CD4-positive, alpha-beta T cell (primary cell): ENCODE data around the gene CACHD1. TPM values are rescaled to one million over a fixed set of nuclear protein-coding genes. Genes with fewer than 3 reads are reported as not detected.
A peak's percentile ranks its signal among the peaks of the same experiment; 100 is the strongest.

Experiments used
- ATAC-seq: fragments of 200-7000 bp; cut with Tn5 transposase; one replicate; pipeline ENCODE4 v1.10.0; 2022; ENCODE audit warnings: mild to moderate bottlenecking; ENCODE audit not compliant: poor library complexity
- CTCF ChIA-PET: fragments of 350-600 bp; sonication (Branson Sonifier 250); formaldehyde crosslinking; loops from one replicate; lab custom pipeline; 2021; ENCODE audit warnings: antibody characterized with exemption, inconsistent platforms; lab: Charles Lee
- POLR2A ChIA-PET: fragments of 350-600 bp; sonication (Branson Sonifier 250); formaldehyde crosslinking; loops from one replicate; lab custom pipeline; 2021; ENCODE audit warnings: antibody characterized with exemption, inconsistent platforms; lab: Charles Lee
- DNase-seq, 14 experiments: peaks; one replicate each; pipeline ENCODE4 v3.0.0-alpha.2; 2013 to 2020; ENCODE audit warnings: mixed read lengths in 2 of 14
- H3K27ac ChIP-seq, 2 donors: one replicate each; pipeline versions ENCODE4 v1.5.1 to v1.7.0; 2013; ENCODE audit warnings: low read length in 2 of 2, low read depth in 1 of 2, mild to moderate bottlenecking in 1 of 2
- H3K27me3 ChIP-seq, 2 experiments: 1 replicate in 1 of 2; 2 replicates in 1 of 2; pipeline versions ENCODE4 v1.6.1 to v1.7.0; 2013; ENCODE audit warnings: low read length in 2 of 2, control low read depth in 1 of 2, mild to moderate bottlenecking in 1 of 2, moderate library complexity in 1 of 2; ENCODE audit not compliant: insufficient read depth in 2 of 2, control insufficient read depth in 1 of 2
- H3K36me3 ChIP-seq: one replicate; pipeline ENCODE4 v1.6.1; 2013; ENCODE audit warnings: low read length, control low read depth; ENCODE audit not compliant: insufficient read depth
- H3K4me1 ChIP-seq: one replicate; pipeline ENCODE4 v1.6.1; 2013; ENCODE audit warnings: low read length, control low read depth; ENCODE audit not compliant: insufficient read depth
- H3K4me3 ChIP-seq: one replicate; pipeline ENCODE4 v1.5.1; 2013; ENCODE audit warnings: mild to moderate bottlenecking, low read length, moderate library complexity
- H3K9me3 ChIP-seq, 2 experiments: 1 replicate in 1 of 2; 2 replicates in 1 of 2; pipeline versions ENCODE4 v1.6.1 to v1.7.0; 2013; ENCODE audit warnings: low read length in 2 of 2, mild to moderate bottlenecking in 2 of 2, control low read depth in 1 of 2, moderate library complexity in 1 of 2; ENCODE audit not compliant: control insufficient read depth in 1 of 2, insufficient read depth in 1 of 2
- H3K27ac Mint-ChIP-seq: one replicate; pipeline ENCODE4 v1.8.0; 2020; ENCODE audit warnings: mixed read lengths
- H3K27me3 Mint-ChIP-seq: one replicate; pipeline ENCODE4 v1.8.0; 2021; ENCODE audit warnings: mixed read lengths
- H3K36me3 Mint-ChIP-seq: one replicate; pipeline ENCODE4 v1.8.0; 2021; ENCODE audit warnings: low read depth, mixed read lengths
- H3K4me1 Mint-ChIP-seq: one replicate; pipeline ENCODE4 v1.8.0; 2021; ENCODE audit warnings: low read depth, mixed read lengths
- H3K4me3 Mint-ChIP-seq: one replicate; pipeline ENCODE4 v1.8.0; 2020; ENCODE audit warnings: mild to moderate bottlenecking, mixed read lengths
- H3K9me3 Mint-ChIP-seq: one replicate; pipeline ENCODE4 v1.8.0; 2020; ENCODE audit warnings: mixed read lengths
- CTCF ChIP-seq: fragments of 200-600 bp; IDR thresholded peaks from one replicate; pipeline ENCODE4 v1.8.0; 2022; ENCODE audit warnings: antibody characterized with exemption, mild to moderate bottlenecking
- intact Hi-C, 2 experiments: fragments of 100-400 bp; cut with DNase I in 1 of 2; cut with micrococcal nuclease in 1 of 2; formaldehyde crosslinking; loops; one replicate each; pipeline versions ENCODE4 v1.15.1 to v1.9.0; 2023 to 2025; cut with DNase I, micrococcal nuclease
- total RNA-seq, 174 experiments: library from RNA in 2 of 174; stranded (reverse) in 2 of 174; gene quantifications; one replicate each; pipeline ENCODE4 v1.2.3 and lab custom pipeline; 2021 to 2026

The CACHD1 gene
- total RNA-seq, 2 experiments from 2014 or later = 6.2 to 7.1 TPM

- POLR2A ChIA-PET = no interaction called here
- intact Hi-C loops = no loop called here
- CTCF ChIA-PET = interaction anchor here (1.8 kb wide), 1 partner anchor 11 kb away, joined by 5 read pairs; no protein-coding TSS in a partner anchor
Measured at GRCh38 chr1:64664299-64664698, 194.4 kb downstream of the CACHD1 start.

DNA sequence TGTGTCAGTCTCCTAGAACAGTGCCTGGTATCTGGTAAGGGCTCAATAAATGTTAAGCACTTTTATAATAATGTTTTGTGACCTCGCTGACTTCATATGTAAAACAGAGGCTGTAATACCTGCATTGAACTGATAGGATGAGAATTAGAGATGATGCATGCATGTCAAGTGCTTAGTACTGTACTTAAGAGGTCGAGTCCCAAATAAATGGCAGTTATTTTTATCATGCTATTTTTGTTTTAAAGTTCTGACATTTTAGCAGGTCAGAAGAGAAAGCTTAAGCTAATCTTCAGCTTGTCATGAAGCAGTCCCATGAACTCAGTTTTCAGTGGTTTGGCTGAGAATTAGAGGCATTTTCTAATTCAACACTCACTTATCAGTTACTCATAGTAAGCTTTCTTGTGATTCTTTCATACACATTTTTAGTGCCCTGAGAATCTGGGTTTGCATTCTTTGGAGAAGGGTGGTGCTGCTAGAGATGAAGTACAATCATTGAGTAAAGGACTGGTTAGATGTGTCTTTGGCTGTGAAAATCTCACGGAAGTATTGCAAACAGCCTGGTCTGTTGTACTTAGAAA, 199.3 kb downstream of the CACHD1 start:
- Mint-ChIP-seq H3K27me3 (no peaks in the 10 kb centered on the region), H3K27ac (no peak overlapping the region), H3K4me3 (no peak overlapping the region), H3K4me1 (no peaks in the 10 kb centered on the region), H3K36me3 (peaks cover 21% of the 10 kb centered on the region), H3K9me3 (no peaks in the 10 kb centered on the region)
- DNase-seq (no peak), ATAC-seq (no peak)
- H3K27ac ChIP-seq = no peak overlapping the region
- H3K4me1 ChIP-seq = no peaks in the 10 kb centered on the region
- no peaks in the 10 kb centered on the region for H3K36me3 ChIP-seq
- intact Hi-C loops = no loop called here
- H3K9me3 ChIP-seq = no peaks in the 10 kb centered on the region
- H3K4me3 ChIP-seq = no peak overlapping the region
- POLR2A ChIA-PET = no interaction called here
- no peaks in the 10 kb centered on the region for H3K27me3 ChIP-seq
- CTCF ChIA-PET = no interaction called here
- TF ChIP-seq CTCF = no peak

More at GRCh38 chr1:64664299-64664698, 194.4 kb downstream of the CACHD1 start:
- ATAC-seq = no peak
- Histone ChIP-seq H3K4me1 (no peaks in the 10 kb centered on the region), H3K27ac (no peak overlapping the region), H3K36me3 (no peaks in the 10 kb centered on the region), H3K9me3 (peaks cover 0 to 4% of the 10 kb centered on the region in 2 experiments), H3K4me3 (no peak overlapping the region), H3K27me3 (no peaks in the 10 kb centered on the region)
- H3K4me1 Mint-ChIP-seq = no peaks in the 10 kb centered on the region
- no peaks in the 10 kb centered on the region for H3K9me3 Mint-ChIP-seq
- H3K36me3 Mint-ChIP-seq = peaks cover 25% of the 10 kb centered on the region
- no peak for TF ChIP-seq CTCF
- H3K4me3 Mint-ChIP-seq = no peak overlapping the region
- no peak overlapping the region for H3K27ac Mint-ChIP-seq
- H3K27me3 Mint-ChIP-seq = no peaks in the 10 kb centered on the region
- DNase-seq = no peak

GRCh38 chr1:64675718-64676345, 205.9 kb downstream of the CACHD1 start:
- no peak overlapping the region for H3K4me3 Mint-ChIP-seq

More at GRCh38 chr1:64675718-64676345, 205.9 kb downstream of the CACHD1 start:
- Mint-ChIP-seq H3K27ac (no peak overlapping the region), H3K9me3 (no peaks in the 10 kb centered on the region), H3K27me3 (no peaks in the 10 kb centered on the region), H3K36me3 (peaks cover 34% of the 10 kb centered on the region), H3K4me1 (no peaks in the 10 kb centered on the region)
- ChIA-PET POLR2A (no interaction called here), CTCF (interaction anchor here (0.6 to 1.8 kb wide), 7 partner anchors 10 to 437 kb away, joined by 3 to 5 read pairs (median 3); no protein-coding TSS in a partner anchor)
- Histone ChIP-seq H3K4me1 (no peaks in the 10 kb centered on the region), H3K27me3 (no peaks in the 10 kb centered on the region), H3K4me3 (no peak overlapping the region), H3K9me3 (no peaks in the 10 kb centered on the region), H3K27ac (no peak overlapping the region), H3K36me3 (no peaks in the 10 kb centered on the region)
- DNase-seq = peak in 3 of 14 experiments; percentile 14 to 31 (median 29)
- ATAC-seq = peak; percentile 51
- TF ChIP-seq CTCF = peak; percentile 89
- intact Hi-C loops = loop anchor here (1.0 to 5.0 kb wide), 3 partner anchors 204 to 407 kb away; partner anchors contain the start of gene CACHD1 (in 2 of the 2)
